Karpas-422 (cell line): ENCODE results near the gene SLC5A2. TPM values are rescaled to one million over a fixed set of nuclear protein-coding genes. Genes with fewer than 3 reads are reported as not detected.
"Not testable (repeated sequence)": the region's sequence is repeated elsewhere in the genome, so short reads cannot be mapped to it uniquely, and the experiment has no call there.

Experiments
- DNase-seq: peaks from one replicate; pipeline ENCODE4 v3.0.0-alpha.2; 2015
- H2AFZ ChIP-seq: fragments of 200-600 bp; sonication (generic); 2 replicates; pipeline ENCODE4 v1.6.1; 2014; ENCODE audit warnings: antibody characterized with exemption, low read length, mixed read lengths
- H3K27ac ChIP-seq: fragments of 200-600 bp; sonication (generic); 2 replicates; pipeline ENCODE4 v1.5.1; 2014; ENCODE audit warnings: mild to moderate bottlenecking, low read length, moderate library complexity
- H3K27me3 ChIP-seq: fragments of 200-600 bp; sonication (generic); 2 replicates; pipeline ENCODE4 v1.6.1; 2014; ENCODE audit warnings: low read length, mixed read lengths
- H3K36me3 ChIP-seq: fragments of 200-600 bp; sonication (generic); 2 replicates; pipeline ENCODE4 v1.6.1; 2014; ENCODE audit warnings: low read length, mixed read lengths; ENCODE audit not compliant: insufficient read depth
- H3K4me1 ChIP-seq: fragments of 200-600 bp; sonication (generic); 2 replicates; pipeline ENCODE4 v1.6.1; 2014; ENCODE audit warnings: mild to moderate bottlenecking, low read length, mixed read lengths
- H3K4me2 ChIP-seq: fragments of 200-600 bp; sonication (generic); 2 replicates; pipeline ENCODE4 v1.6.1; 2014; ENCODE audit warnings: low read length, low read depth, mild to moderate bottlenecking; ENCODE audit not compliant: poor library complexity, severe bottlenecking
- H3K4me3 ChIP-seq: fragments of 200-600 bp; sonication (generic); 2 replicates; pipeline ENCODE4 v1.5.1; 2014; ENCODE audit warnings: mild to moderate bottlenecking, antibody characterized with exemption, low read length, mixed read lengths
- H3K79me2 ChIP-seq: fragments of 200-600 bp; sonication (generic); 2 replicates; pipeline ENCODE4 v1.6.1; 2014; ENCODE audit warnings: mild to moderate bottlenecking, low read length, mixed read lengths
- H3K9ac ChIP-seq: fragments of 200-600 bp; sonication (generic); 2 replicates; pipeline ENCODE4 v1.6.0; 2014; ENCODE audit warnings: low read length
- H3K9me2 ChIP-seq: fragments of 200-600 bp; sonication (generic), shearing (Covaris generic); replicated peaks from 2 replicates; pipeline ENCODE4 v1.6.0; 2014; ENCODE audit warnings: mild to moderate bottlenecking, low read length, moderate library complexity; ENCODE audit not compliant: insufficient read depth
- H3K9me3 ChIP-seq: fragments of 300-700, 200-600 bp; sonication (generic); 2 replicates; pipeline ENCODE4 v1.6.1; 2014; ENCODE audit warnings: low read length, mixed read lengths
- H4K20me1 ChIP-seq: fragments of 200-600 bp; sonication (generic); 2 replicates; pipeline ENCODE4 v1.6.1; 2014; ENCODE audit warnings: mild to moderate bottlenecking, antibody characterized with exemption, low read length, low read depth; ENCODE audit not compliant: insufficient read depth
- total RNA-seq: library from RNA; depleted of rRNA; stranded (reverse); fragments of >200 nt; shearing (Covaris generic); gene quantifications from 2 replicates; pipeline ENCODE4 v1.2.3, GENCODE V29; 2014; ENCODE audit warnings: low replicate concordance; rRNA removed

The SLC5A2 gene
- not detected in 2 replicates for total RNA-seq

DNA sequence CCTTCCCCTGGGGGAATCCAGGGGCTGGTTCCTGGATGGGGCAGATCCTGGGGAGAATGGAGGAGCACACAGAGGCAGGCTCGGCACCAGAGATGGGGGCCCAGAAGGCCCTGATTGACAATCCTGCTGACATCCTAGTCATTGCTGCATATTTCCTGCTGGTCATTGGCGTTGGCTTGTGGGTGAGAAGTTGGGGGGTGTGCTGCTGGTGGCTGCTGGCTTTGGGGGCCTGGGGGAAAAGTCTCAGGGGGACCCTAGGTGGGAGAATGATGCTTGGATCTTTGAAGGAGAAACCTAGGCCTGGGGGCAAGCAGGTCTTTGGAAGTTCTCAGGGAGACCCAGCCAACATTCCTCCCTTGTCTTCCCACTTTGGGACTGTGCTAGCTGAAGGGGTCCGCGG, at the start of gene SLC5A2:
Gene SLC5A2 (plus strand): TSS at position 43 of the 400 bp plus-strand sequence. CDS start 14 bp downstream, at position 57.
- Histone ChIP-seq H3K9me2 (no peaks in the 10 kb centered on the region), H3K9ac (no peak within 1 kb of the TSS), H3K4me1 (no peaks in the 10 kb centered on the region), H3K27me3 (no peaks in the 10 kb centered on the region), H4K20me1 (no peaks in the 10 kb centered on the region), H3K27ac (no peak within 1 kb of the TSS), H2AFZ (no peak within 1 kb of the TSS), H3K79me2 (no peaks in the 10 kb centered on the region), H3K4me2 (no peak within 1 kb of the TSS), H3K4me3 (no peak within 1 kb of the TSS), H3K36me3 (no peaks in the 10 kb centered on the region), H3K9me3 (no peaks in the 10 kb centered on the region)
- no peak for DNase-seq

DNA sequence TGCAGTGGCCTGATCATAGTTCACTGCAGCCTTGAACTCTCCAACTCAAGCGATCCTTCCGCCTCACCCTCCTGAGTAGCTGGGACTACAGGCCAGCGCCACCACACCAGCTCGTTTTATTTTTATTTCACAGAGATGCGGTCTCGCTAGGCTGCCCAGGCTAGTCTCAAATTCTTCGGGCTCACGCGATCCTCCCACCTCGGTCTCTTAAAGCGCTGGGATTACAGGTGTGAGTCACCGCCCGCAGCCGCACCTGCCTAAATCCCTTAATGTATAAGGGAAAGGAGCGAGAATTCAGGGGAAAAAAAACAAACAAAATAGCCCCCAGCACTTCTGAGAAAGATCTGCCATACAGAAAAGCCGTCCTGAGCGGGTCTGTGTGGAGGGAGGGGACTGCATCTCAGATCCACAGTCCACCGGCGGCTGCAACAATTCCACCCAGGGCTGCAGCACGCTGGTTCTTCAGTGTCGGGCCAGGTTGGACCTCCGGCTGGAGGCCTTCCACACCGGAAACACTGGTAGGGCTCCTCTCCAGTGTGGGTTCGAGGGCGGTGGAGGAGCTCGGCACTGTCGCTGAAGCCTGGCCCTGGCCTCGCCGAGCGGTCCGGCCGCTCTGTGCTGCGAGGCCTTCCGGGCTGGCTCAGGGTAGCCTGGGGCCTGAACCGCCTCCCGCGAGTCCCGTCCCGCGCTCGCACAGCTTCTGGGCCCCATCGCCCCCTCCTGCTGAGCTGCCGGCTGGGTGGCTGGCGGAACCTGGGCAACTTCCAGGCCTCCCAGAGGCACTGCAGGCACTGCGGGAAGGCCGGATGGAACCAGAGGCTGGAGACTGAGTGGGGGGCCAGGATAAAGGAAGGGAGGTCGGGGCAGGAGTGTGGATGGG, 47.3 kb upstream of the SLC5A2 start:
- no peaks in the 10 kb centered on the region for H3K27me3 ChIP-seq
- H3K4me3 ChIP-seq = no peak overlapping the region
- no peaks in the 10 kb centered on the region for H3K9me2 ChIP-seq
- no peaks in the 10 kb centered on the region for H3K36me3 ChIP-seq
- H3K9me3 ChIP-seq = no peaks in the 10 kb centered on the region
- H3K4me1 ChIP-seq = peaks cover 24% of the 10 kb centered on the region
- H4K20me1 ChIP-seq = no peaks in the 10 kb centered on the region
- no peak overlapping the region for H2AFZ ChIP-seq
- DNase-seq = peak; percentile 6
- no peak overlapping the region for H3K4me2 ChIP-seq
- H3K27ac ChIP-seq = no peak overlapping the region
- H3K9ac ChIP-seq = no peak overlapping the region
- H3K79me2 ChIP-seq = no peaks in the 10 kb centered on the region

- Histone ChIP-seq H3K9ac (no peak overlapping the region), H3K27me3 (no peaks in the 10 kb centered on the region), H3K4me2 (no peak overlapping the region), H3K27ac (no peak overlapping the region), H3K4me3 (no peak overlapping the region), H4K20me1 (no peaks in the 10 kb centered on the region), H3K9me2 (no peaks in the 10 kb centered on the region), H3K36me3 (no peaks in the 10 kb centered on the region), H2AFZ (no peak overlapping the region), H3K4me1 (peaks cover 24% of the 10 kb centered on the region), H3K79me2 (no peaks in the 10 kb centered on the region), H3K9me3 (no peaks in the 10 kb centered on the region)
- peak; percentile 12 for DNase-seq
Observed at GRCh38 chr16:31436221-31437045, 46.5 kb upstream of the SLC5A2 start.

- no peak overlapping the region for H3K9ac ChIP-seq
- H3K9me2 ChIP-seq = no peaks in the 10 kb centered on the region
- no peaks in the 10 kb centered on the region for H3K27me3 ChIP-seq
- no peak for DNase-seq
- H4K20me1 ChIP-seq = no peaks in the 10 kb centered on the region
- no peak overlapping the region for H3K4me3 ChIP-seq
- peak overlapping the region; percentile 73 for H3K4me2 ChIP-seq
- no peaks in the 10 kb centered on the region for H3K36me3 ChIP-seq
- no peak overlapping the region for H3K27ac ChIP-seq
- no peaks in the 10 kb centered on the region for H3K9me3 ChIP-seq
- H3K4me1 ChIP-seq = peaks cover 29% of the 10 kb centered on the region
- H2AFZ ChIP-seq = no peak overlapping the region
- no peaks in the 10 kb centered on the region for H3K79me2 ChIP-seq
Observed at GRCh38 chr16:31438414-31438813, 44.5 kb upstream of the SLC5A2 start.

DNA sequence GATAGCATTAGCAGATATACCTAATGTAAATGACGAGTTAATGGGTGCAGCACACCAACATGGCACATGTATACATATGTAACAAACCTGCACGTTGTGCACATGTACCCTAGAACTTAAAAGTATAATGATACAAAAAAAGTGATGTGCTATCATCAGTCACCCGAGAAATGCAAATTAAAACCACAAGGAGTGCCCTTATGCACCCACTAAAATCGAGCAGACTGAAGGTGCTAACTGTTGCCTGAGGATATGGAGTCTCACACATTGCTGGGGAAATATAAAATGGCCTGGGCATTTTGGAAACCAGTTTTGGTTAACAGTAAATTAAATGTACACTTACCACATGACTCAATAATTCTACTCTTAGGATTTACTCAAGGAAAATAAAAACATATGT, 43.9 kb upstream of the SLC5A2 start:
- Histone ChIP-seq H3K4me3 (peak overlapping the region; percentile 22; the same call in 1 of the 2 replicates), H3K9ac (peak overlapping the region; percentile 39), H3K4me2 (peak overlapping the region; percentile 73), H3K27ac (0 out of 2 replicates have a peak overlapping the region, but pooled peaks have one; percentile 16), H3K4me1 (peaks cover 29% of the 10 kb centered on the region)
- not testable (repeated sequence) for H3K79me2 ChIP-seq, H2AFZ ChIP-seq, H3K36me3 ChIP-seq, H3K9me2 ChIP-seq, H3K27me3 ChIP-seq, H3K9me3 ChIP-seq, H4K20me1 ChIP-seq
- DNase-seq = peak; percentile 78

DNA sequence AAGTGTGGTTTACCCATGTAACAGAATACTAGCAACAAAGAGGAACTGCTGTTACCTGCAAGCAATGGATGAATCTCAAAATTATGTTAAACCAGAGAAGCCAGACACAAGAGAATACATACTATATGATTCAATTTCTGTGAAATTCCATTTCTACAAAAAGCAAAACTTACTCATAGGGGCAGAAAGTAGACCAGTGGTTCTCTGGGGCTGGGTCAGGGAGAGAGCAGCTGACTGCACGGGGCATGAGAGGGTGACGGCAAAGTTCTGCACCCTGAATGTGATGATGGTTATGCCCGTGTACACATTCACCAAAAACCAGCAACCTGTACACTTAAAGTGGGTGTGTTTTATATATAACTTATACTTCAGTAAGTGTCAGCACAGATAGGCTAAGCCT, 43.4 kb upstream of the SLC5A2 start:
- no peaks in the 10 kb centered on the region for H4K20me1 ChIP-seq
- no peaks in the 10 kb centered on the region for H3K9me3 ChIP-seq
- H3K27me3 ChIP-seq = no peaks in the 10 kb centered on the region
- H3K27ac ChIP-seq = 0 out of 2 replicates have a peak overlapping the region, but pooled peaks have one; percentile 16
- no peaks in the 10 kb centered on the region for H3K36me3 ChIP-seq
- peak overlapping the region; percentile 44; the same call in 1 of the 2 replicates for H2AFZ ChIP-seq
- peak; percentile 45 for DNase-seq
- H3K4me2 ChIP-seq = peak overlapping the region; percentile 73
- H3K4me1 ChIP-seq = peaks cover 29% of the 10 kb centered on the region
- peak overlapping the region; percentile 39 for H3K9ac ChIP-seq
- no peaks in the 10 kb centered on the region for H3K9me2 ChIP-seq
- no peaks in the 10 kb centered on the region for H3K79me2 ChIP-seq
- peak overlapping the region; percentile 22; the same call in 1 of the 2 replicates for H3K4me3 ChIP-seq

DNA sequence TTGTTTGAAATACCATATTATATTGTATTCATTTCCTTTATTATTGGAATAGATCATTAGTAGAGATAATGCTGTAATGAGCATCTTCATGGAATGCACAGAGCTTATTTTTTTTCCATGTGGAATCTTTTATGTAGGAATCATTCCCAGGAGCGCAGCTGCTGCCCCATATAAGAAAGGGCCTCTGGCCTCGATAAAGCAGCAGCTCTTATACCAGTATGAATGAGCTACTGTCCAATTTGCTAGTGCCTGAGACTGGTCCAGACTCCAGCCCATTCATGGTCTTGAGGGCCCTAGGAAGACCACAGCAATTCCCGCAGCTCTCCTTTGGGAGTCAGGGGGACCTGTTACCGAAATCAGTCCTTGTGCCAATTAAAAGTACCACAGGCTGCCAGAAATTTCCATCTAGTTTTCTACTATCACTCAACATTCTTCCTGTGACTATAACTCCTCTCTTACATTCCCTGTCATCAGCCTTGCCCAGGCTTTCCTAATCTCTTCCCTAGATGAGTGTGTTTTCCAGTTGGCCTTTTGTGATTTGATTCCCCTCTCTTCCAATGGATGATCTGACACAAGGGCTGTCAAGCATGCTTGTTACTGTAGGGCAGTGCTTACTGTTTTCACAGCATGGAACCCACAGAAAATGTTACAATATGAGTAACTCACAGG, 42.3 kb upstream of the SLC5A2 start:
- no peak overlapping the region for H3K4me2 ChIP-seq
- DNase-seq = no peak
- H3K4me3 ChIP-seq = no peak overlapping the region
- no peak overlapping the region for H3K27ac ChIP-seq
- H3K9me2 ChIP-seq = no peaks in the 10 kb centered on the region
- H2AFZ ChIP-seq = no peak overlapping the region
- H4K20me1 ChIP-seq = no peaks in the 10 kb centered on the region
- H3K9me3 ChIP-seq = no peaks in the 10 kb centered on the region
- no peaks in the 10 kb centered on the region for H3K79me2 ChIP-seq
- H3K4me1 ChIP-seq = peaks cover 29% of the 10 kb centered on the region
- H3K9ac ChIP-seq = no peak overlapping the region
- H3K36me3 ChIP-seq = no peaks in the 10 kb centered on the region
- no peaks in the 10 kb centered on the region for H3K27me3 ChIP-seq
